ENCODE results near the gene ANKH. TPM values are rescaled to one million over a fixed set of nuclear protein-coding genes. Genes with fewer than 3 reads are reported as not detected.

Gene ANKH
- total RNA-seq, 4 donors from 2014 or later = 18.1 to 44.5 (median 30.5) TPM

DNA sequence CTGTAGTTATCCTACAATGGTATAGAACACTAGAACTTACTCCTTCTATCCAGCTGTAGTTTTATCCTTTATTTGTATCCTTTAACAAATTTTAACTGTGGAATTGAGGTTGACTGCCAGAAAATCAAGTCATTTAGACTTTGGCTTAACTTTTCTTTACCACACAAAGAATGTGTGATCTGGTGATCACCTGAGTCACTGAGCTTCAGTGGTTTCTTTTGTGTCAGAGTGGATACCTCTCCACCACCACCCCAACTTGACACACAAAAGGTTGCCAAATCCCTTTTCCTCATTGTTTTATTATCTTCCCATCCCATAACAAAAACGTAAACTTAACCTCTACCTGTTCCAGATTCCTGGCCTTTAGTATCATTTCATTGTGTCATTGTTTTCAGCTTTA, 201.6 kb downstream of the ANKH start:
- TF ChIP-seq, protein P1, sequence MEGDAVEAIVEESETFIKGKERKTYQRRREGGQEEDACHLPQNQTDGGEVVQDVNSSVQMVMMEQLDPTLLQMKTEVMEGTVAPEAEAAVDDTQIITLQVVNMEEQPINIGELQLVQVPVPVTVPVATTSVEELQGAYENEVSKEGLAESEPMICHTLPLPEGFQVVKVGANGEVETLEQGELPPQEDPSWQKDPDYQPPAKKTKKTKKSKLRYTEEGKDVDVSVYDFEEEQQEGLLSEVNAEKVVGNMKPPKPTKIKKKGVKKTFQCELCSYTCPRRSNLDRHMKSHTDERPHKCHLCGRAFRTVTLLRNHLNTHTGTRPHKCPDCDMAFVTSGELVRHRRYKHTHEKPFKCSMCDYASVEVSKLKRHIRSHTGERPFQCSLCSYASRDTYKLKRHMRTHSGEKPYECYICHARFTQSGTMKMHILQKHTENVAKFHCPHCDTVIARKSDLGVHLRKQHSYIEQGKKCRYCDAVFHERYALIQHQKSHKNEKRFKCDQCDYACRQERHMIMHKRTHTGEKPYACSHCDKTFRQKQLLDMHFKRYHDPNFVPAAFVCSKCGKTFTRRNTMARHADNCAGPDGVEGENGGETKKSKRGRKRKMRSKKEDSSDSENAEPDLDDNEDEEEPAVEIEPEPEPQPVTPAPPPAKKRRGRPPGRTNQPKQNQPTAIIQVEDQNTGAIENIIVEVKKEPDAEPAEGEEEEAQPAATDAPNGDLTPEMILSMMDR (IDR thresholded peaks at IDR 0.05; ENCODE audit: low read depth) = no peak

DNA sequence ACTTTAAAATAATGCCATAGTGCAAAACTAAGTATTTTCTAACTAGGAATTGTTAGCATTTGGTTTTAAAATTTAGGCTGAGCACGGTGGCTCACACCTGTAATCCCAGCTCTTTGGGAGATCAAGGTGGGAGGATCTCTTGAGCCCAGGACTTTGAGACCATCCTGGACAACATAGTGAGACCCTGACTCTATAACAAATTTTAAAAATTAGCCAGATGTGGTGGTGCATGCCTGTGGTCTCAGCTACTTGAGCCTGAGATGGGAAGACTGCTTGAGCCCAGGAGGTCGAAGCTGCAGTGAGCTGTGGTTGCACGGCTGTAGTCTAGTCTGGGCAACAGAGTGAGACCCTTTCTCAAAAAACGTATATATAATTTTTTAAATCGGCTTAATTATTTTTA, 202.2 kb downstream of the ANKH start:
- TF ChIP-seq, protein P1 (IDR thresholded peaks at IDR 0.05; ENCODE audit: low read depth) = no peak

- TF ChIP-seq, protein P1 (IDR thresholded peaks at IDR 0.05; ENCODE audit: low read depth) = no peak
These were observed 203.4 kb downstream of the ANKH start for GRCh38 chr5:14668181-14668591.

DNA sequence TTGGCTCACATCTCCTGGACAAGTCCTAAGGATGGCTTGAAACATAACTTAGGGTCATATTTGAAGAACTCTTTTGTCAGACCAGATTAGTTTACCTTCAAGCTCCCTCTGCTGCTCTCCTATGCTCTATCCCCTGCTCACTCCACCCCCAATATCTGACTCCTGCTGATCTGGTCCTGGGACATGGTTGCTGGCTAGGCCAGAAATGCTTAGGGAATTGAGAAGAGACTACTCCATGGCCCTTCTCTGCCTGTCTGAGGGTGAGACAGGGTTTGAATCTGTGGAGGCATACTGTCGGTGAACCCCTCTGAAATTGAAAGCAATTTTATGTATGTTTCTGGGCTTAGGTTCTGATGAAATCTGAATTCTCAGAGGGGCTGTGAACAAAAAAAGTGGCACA, 203.8 kb downstream of the ANKH start:
- TF ChIP-seq, protein P1 (IDR thresholded peaks at IDR 0.05; ENCODE audit: low read depth) = no peak

- TF ChIP-seq, protein P1 (IDR thresholded peaks at IDR 0.05; ENCODE audit: low read depth) = no peak
These were observed 204.3 kb downstream of the ANKH start for GRCh38 chr5:14667290-14667689.

DNA sequence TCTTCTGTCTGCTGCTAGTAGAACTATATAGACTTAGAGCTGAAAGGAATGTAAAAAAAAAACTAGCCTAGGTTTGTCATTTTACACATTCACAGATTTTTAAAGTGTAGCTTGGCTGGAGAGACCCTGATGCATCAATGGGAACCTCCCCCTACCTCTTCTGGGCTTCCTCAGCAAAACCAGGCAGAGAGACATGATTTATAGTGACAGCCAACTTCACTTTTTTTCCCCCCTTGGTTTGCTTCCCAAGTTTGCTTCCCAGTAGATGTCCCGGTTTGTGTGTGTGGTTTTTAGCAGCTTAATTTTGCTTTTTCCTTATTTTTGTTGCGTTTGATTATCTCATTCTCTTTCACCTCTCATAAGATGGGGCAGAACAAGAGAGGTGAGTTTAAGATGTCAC, 205.2 kb downstream of the ANKH start:
- TF ChIP-seq, protein P1 (IDR thresholded peaks at IDR 0.05; ENCODE audit: low read depth) = no peak

GRCh38 chr5:14665949-14666348, 205.6 kb downstream of the ANKH start:
- TF ChIP-seq, protein P1 (IDR thresholded peaks at IDR 0.05; ENCODE audit: low read depth) = no peak
